Peyer's patch (tissue), 4 donors: Measurements from ENCODE around the gene ZNF766.

Experiments
- CTCF ChIP-seq, 6 experiments: fragments of 450-650 bp in 4 of 6; fragments of 200-600 bp in 2 of 6; sonication (generic) in 1 of 6; IDR thresholded peaks; one replicate each; pipeline ENCODE4 v1.5.1; 2017 to 2019; ENCODE audit warnings: antibody characterized with exemption in 6 of 6, mild to moderate bottlenecking in 3 of 6, moderate library complexity in 1 of 6
- POLR2A ChIP-seq, 2 donors: fragments of 450-650 bp; IDR thresholded peaks; one replicate each; pipeline ENCODE4 v1.5.1; 2017; ENCODE audit warnings: antibody characterized with exemption in 2 of 2, mild to moderate bottlenecking in 2 of 2, moderate library complexity in 2 of 2

GRCh38 chr19:52335768-52336116 is 66.4 kb downstream of the ZNF766 start:
- TF ChIP-seq CTCF (IDR thresholded peaks at IDR 0.05) (no peak), POLR2A (IDR thresholded peaks at IDR 0.05) (no peak)
